Hepatocyte (in vitro differentiated cells): Measurements from ENCODE around the gene KIAA0319L. TPM values are rescaled to one million over a fixed set of nuclear protein-coding genes. Genes with fewer than 3 reads are reported as not detected.
"Not testable (repeated sequence)": the region's sequence is repeated elsewhere in the genome, so short reads cannot be mapped to it uniquely, and the experiment has no call there.

ENCODE experiments used
- DNase-seq: peaks from one replicate; pipeline ENCODE4 v3.0.0-alpha.2; 2016; ENCODE audit warnings: low spot score
- H2AFZ ChIP-seq: fragments of 200-600 bp; sonication (generic); 2 replicates; pipeline ENCODE4 v1.6.0; 2016; ENCODE audit warnings: antibody characterized with exemption, mild to moderate bottlenecking
- H3K27ac ChIP-seq: fragments of 200-600 bp; sonication (generic); 2 replicates; pipeline ENCODE4 v1.5.1; 2016; ENCODE audit warnings: mild to moderate bottlenecking
- H3K27me3 ChIP-seq: fragments of 200-600 bp; sonication (generic); 2 replicates; pipeline ENCODE4 v1.6.1; 2016
- H3K36me3 ChIP-seq: fragments of 200-600 bp; sonication (generic); replicated peaks from 2 replicates; pipeline ENCODE4 v1.5.1; 2016; ENCODE audit warnings: low read depth; ENCODE audit not compliant: insufficient read depth
- H3K4me1 ChIP-seq: fragments of 200-600 bp; sonication (generic); 2 replicates; pipeline ENCODE4 v1.5.1; 2016; ENCODE audit warnings: mild to moderate bottlenecking, moderate library complexity; ENCODE audit not compliant: insufficient read depth
- H3K4me2 ChIP-seq: fragments of 200-600 bp; sonication (generic); 2 replicates; pipeline ENCODE4 v1.6.0; 2016
- H3K4me3 ChIP-seq: fragments of 200-600 bp; sonication (generic); 2 replicates; pipeline ENCODE4 v1.5.1; 2016; ENCODE audit warnings: mild to moderate bottlenecking
- H3K79me2 ChIP-seq: fragments of 200-600 bp; sonication (generic); 2 replicates; pipeline ENCODE4 v1.6.0; 2017; ENCODE audit warnings: mild to moderate bottlenecking
- H3K9me2 ChIP-seq: fragments of 200-600 bp; sonication (generic); replicated peaks from 2 replicates; pipeline ENCODE4 v1.6.0; 2017; ENCODE audit warnings: mild to moderate bottlenecking; ENCODE audit not compliant: insufficient read depth
- H3K9me3 ChIP-seq: fragments of 200-600 bp; sonication (generic); 2 replicates; pipeline ENCODE4 v1.5.1; 2016; ENCODE audit warnings: low read depth, mild to moderate bottlenecking
- H4K20me1 ChIP-seq: fragments of 200-600 bp; sonication (generic); 2 replicates; pipeline ENCODE4 v1.6.0; 2016; ENCODE audit warnings: mild to moderate bottlenecking; ENCODE audit not compliant: insufficient read depth, poor library complexity, severe bottlenecking
- EZH2 ChIP-seq: fragments of 200-600 bp; sonication (generic); IDR thresholded peaks from 2 replicates; pipeline ENCODE4 v1.6.1; 2016; ENCODE audit warnings: antibody characterized with exemption, mild to moderate bottlenecking, borderline replicate concordance
- EZH2phosphoT487 ChIP-seq: fragments of 200-600 bp; sonication (generic); IDR thresholded peaks from one replicate; pipeline ENCODE4 v1.6.1; 2018; ENCODE audit warnings: antibody characterized with exemption, mild to moderate bottlenecking, low read depth, moderate library complexity; ENCODE audit not compliant: unreplicated experiment, severe bottlenecking
- WGBS: methylation state at CpG from one replicate; pipeline ENCODE4 v1.1.6; 2016; ENCODE audit warnings: low lambda C conversion rate; ENCODE audit errors: missing lambda C conversion rate; 5-methylcytosine and 5-hydroxymethylcytosine counted together
- polyA plus RNA-seq: library from polyadenylated mRNA; unstranded; fragments of >200 nt; fragmentation: Nextera tagmentation; extraction: Ambion mirVana; gene quantifications from 2 replicates; pipeline ENCODE4 v1.2.1, GENCODE V29; 2016
- total RNA-seq: library from RNA; depleted of rRNA; stranded (reverse); fragments of >200 nt; gene quantifications from 2 replicates; pipeline ENCODE4 v1.2.3, GENCODE V29; 2014
- TF ChIP-seq, protein P1 (sequence below): fragments of 200-600 bp; sonication (generic); IDR thresholded peaks from 2 replicates; pipeline ENCODE4 v1.5.1; 2016; ENCODE audit warnings: antibody characterized with exemption, mild to moderate bottlenecking; ENCODE audit not compliant: poor library complexity

The KIAA0319L gene
- total and polyA plus RNA-seq, 2 experiments from 2014 or later, result 56.3 to 77.7 TPM

DNA sequence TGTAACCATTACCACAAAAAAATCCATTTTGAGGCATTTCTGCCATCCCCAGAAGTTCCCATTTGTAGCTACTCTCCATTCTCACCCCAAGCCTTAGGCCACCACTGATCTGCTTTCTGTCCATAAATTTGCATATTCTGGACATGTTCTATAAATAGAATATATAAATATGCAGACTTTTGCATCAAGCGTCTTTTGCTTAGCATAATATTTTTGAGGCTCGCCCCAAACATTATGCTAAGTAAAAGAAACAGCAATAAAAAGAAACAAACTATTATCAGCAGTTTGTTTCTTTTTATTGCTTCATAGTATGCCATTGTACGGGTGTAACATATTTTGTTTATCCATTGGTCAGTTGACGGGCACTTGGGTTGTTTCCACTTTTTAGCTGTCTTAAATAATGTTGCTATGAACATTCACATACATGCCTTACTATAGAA lies 23.8 kb upstream of the KIAA0319L start:
- WGBS, result 87% methylated on average over 4 of the region's 4 CpGs
- no peak for TF ChIP-seq EZH2
- TF ChIP-seq EZH2phosphoT487, result no peak
- TF ChIP-seq, protein P1, sequence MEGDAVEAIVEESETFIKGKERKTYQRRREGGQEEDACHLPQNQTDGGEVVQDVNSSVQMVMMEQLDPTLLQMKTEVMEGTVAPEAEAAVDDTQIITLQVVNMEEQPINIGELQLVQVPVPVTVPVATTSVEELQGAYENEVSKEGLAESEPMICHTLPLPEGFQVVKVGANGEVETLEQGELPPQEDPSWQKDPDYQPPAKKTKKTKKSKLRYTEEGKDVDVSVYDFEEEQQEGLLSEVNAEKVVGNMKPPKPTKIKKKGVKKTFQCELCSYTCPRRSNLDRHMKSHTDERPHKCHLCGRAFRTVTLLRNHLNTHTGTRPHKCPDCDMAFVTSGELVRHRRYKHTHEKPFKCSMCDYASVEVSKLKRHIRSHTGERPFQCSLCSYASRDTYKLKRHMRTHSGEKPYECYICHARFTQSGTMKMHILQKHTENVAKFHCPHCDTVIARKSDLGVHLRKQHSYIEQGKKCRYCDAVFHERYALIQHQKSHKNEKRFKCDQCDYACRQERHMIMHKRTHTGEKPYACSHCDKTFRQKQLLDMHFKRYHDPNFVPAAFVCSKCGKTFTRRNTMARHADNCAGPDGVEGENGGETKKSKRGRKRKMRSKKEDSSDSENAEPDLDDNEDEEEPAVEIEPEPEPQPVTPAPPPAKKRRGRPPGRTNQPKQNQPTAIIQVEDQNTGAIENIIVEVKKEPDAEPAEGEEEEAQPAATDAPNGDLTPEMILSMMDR, result no peak
- H3K9me2 ChIP-seq, result no peaks in the 10 kb centered on the region

DNA sequence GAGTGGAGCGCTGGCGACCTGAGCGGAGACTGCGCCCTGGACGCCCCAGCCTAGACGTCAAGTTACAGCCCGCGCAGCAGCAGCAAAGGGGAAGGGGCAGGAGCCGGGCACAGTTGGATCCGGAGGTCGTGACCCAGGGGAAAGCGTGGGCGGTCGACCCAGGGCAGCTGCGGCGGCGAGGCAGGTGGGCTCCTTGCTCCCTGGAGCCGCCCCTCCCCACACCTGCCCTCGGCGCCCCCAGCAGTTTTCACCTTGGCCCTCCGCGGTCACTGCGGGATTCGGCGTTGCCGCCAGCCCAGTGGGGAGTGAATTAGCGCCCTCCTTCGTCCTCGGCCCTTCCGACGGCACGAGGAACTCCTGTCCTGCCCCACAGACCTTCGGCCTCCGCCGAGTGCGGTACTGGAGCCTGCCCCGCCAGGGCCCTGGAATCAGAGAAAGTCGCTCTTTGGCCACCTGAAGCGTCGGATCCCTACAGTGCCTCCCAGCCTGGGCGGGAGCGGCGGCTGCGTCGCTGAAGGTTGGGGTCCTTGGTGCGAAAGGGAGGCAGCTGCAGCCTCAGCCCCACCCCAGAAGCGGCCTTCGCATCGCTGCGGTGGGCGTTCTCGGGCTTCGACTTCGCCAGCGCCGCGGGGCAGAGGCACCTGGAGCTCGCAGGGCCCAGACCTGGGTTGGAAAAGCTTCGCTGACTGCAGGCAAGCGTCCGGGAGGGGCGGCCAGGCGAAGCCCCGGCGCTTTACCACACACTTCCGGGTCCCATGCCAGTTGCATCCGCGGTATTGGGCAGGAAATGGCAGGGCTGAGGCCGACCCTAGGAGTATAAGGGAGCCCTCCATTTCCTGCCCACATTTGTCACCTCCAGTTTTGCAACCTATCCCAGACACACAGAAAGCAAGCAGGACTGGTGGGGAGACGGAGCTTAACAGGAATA lies 20.1 kb upstream of the KIAA0319L start:
- 9% methylated on average over 67 of the region's 70 CpGs for WGBS
- no peaks in the 10 kb centered on the region for H4K20me1 ChIP-seq
- DNase-seq, result no peak
- H3K79me2 ChIP-seq, result no peaks in the 10 kb centered on the region
- H3K4me3 ChIP-seq, result peak overlapping the region; percentile 37
- H3K9me3 ChIP-seq, result no peaks in the 10 kb centered on the region
- no peak overlapping the region for H3K27ac ChIP-seq
- peak overlapping the region; percentile 87 for H3K4me2 ChIP-seq
- H3K9me2 ChIP-seq, result no peaks in the 10 kb centered on the region
- no peaks in the 10 kb centered on the region for H3K36me3 ChIP-seq
- peaks cover 58% of the 10 kb centered on the region for H3K27me3 ChIP-seq
- H3K4me1 ChIP-seq, result peaks cover 24% of the 10 kb centered on the region
- H2AFZ ChIP-seq, result peak overlapping the region; percentile 81
- TF ChIP-seq EZH2, result peak; percentile 63
- TF ChIP-seq, protein P1, result no peak

More for the DNA sequence above, 23.8 kb upstream of the KIAA0319L start:
- Histone ChIP-seq H3K27me3 (peaks cover 27% of the 10 kb centered on the region), H3K4me1 (peaks cover 13% of the 10 kb centered on the region), H3K79me2 (no peaks in the 10 kb centered on the region), H3K9me3 (no peaks in the 10 kb centered on the region), H3K4me3 (no peak overlapping the region), H4K20me1 (no peaks in the 10 kb centered on the region), H3K27ac (no peak overlapping the region), H3K36me3 (no peaks in the 10 kb centered on the region), H3K4me2 (no peak overlapping the region), H2AFZ (no peak overlapping the region)
- DNase-seq, result no peak

DNA sequence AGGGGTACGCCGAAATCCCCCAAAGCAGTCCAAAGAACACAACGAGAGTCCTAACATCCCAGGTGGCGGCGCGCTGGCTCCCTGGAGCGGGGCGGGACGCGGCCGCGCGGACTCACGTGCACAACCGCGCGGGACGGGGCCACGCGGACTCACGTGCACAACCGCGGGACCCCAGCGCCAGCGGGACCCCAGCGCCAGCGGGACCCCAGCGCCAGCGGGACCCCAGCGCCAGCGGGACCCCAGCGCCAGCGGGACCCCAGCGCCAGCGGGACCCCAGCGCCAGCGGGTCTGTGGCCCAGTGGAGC lies 19.5 kb upstream of the KIAA0319L start:
- H3K4me3 ChIP-seq, H3K9me3 ChIP-seq, H4K20me1 ChIP-seq, H3K9me2 ChIP-seq, H3K79me2 ChIP-seq, DNase-seq, H3K36me3 ChIP-seq, H3K27ac ChIP-seq: not testable (repeated sequence)
- H2AFZ ChIP-seq, result peak overlapping the region; percentile 81
- H3K27me3 ChIP-seq, result peaks cover 64% of the 10 kb centered on the region
- H3K4me2 ChIP-seq, result peak overlapping the region; percentile 87
- H3K4me1 ChIP-seq, result peaks cover 24% of the 10 kb centered on the region
- WGBS, result 31% methylated on average over 20 of the region's 37 CpGs
- peak; percentile 69 for TF ChIP-seq EZH2

DNA sequence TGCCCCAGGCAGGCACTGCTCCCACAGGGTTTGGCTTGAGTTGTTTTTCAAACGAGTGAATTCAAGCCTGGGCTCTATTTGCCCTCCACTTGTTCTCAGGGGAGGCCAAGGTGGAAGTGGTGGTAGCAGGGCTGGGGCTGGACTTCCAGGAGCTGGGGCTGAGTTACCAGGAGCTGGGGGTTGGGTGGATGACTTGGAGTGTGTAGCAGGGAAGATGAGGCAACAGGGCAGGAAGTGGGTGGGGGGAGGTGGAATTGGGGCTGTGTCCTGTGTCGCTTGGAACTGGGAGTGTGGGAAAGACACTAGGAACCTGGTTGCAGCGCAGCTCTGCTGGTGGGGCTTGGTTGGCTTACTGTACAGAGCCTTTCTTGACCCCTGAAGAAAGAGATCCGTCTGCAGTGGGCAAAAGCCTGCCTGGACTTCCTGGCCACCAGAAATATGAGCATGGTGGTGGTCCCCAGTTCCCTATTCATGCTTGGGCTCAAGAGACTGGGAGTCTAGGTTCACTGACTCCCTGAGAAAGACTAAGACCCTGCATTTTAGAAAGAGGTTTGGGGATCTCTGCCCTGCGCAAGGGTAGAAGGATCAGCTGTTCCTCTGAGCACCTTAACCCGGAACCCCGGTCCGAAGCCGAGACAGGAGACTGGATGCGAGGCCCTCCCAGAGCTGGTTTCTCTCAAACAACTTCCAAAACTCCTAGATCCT lies 19.0 kb upstream of the KIAA0319L start:
- no peaks in the 10 kb centered on the region for H3K36me3 ChIP-seq
- WGBS, result 53% methylated on average over 10 of the region's 10 CpGs
- peaks cover 69% of the 10 kb centered on the region for H3K27me3 ChIP-seq
- no peaks in the 10 kb centered on the region for H3K79me2 ChIP-seq
- no peak overlapping the region for H3K27ac ChIP-seq
- no peak overlapping the region for H2AFZ ChIP-seq
- peak overlapping the region; percentile 87 for H3K4me2 ChIP-seq
- no peak overlapping the region for H3K4me3 ChIP-seq
- TF ChIP-seq, protein P1, result no peak
- no peak for DNase-seq
- no peaks in the 10 kb centered on the region for H3K9me2 ChIP-seq
- H4K20me1 ChIP-seq, result no peaks in the 10 kb centered on the region
- no peaks in the 10 kb centered on the region for H3K9me3 ChIP-seq
- peaks cover 24% of the 10 kb centered on the region for H3K4me1 ChIP-seq
